NCI-H1436 treated with DMSO at 0.1 percent for 48 hours (cell line): Measurements from ENCODE around the gene MCM3AP.
A peak's percentile ranks its signal among the peaks of the same experiment; 100 is the strongest.
"Not testable (repeated sequence)": the region's sequence is repeated elsewhere in the genome, so short reads cannot be mapped to it uniquely, and the experiment has no call there.

Experiments
- DNase-seq: peaks from one replicate; lab custom pipeline; 2025; lab: John Stamatoyannopoulos, UW

MCM3AP gene

GRCh38 chr21:46311568-46311967 is 26.2 kb upstream of the MCM3AP start:
- DNase-seq: no peak

GRCh38 chr21:46310260-46310659 is 24.8 kb upstream of the MCM3AP start:
- DNase-seq: not testable (repeated sequence)

GRCh38 chr21:46308431-46308830 is 23.0 kb upstream of the MCM3AP start:
- DNase-seq: no peak

- no peak for DNase-seq
Observed at GRCh38 chr21:46307625-46308024, 22.2 kb upstream of the MCM3AP start.

- no peak for DNase-seq
Observed at GRCh38 chr21:46304955-46305354, 19.5 kb upstream of the MCM3AP start.

GRCh38 chr21:46304437-46304836 is 19.0 kb upstream of the MCM3AP start:
- no peak for DNase-seq

GRCh38 chr21:46301759-46302158 is 16.3 kb upstream of the MCM3AP start:
- DNase-seq: no peak

GRCh38 chr21:46299167-46299566 is 13.8 kb upstream of the MCM3AP start:
- no peak for DNase-seq

- no peak for DNase-seq
Observed at GRCh38 chr21:46297338-46298271, 12.2 kb upstream of the MCM3AP start.

GRCh38 chr21:46295996-46296752 is 10.8 kb upstream of the MCM3AP start:
- DNase-seq: no peak

GRCh38 chr21:46295177-46295770 is 9.9 kb upstream of the MCM3AP start:
- DNase-seq: no peak

- no peak for DNase-seq
Observed at GRCh38 chr21:46294647-46295176, 9.3 kb upstream of the MCM3AP start.

GRCh38 chr21:46291561-46291960 is 6.2 kb upstream of the MCM3AP start:
- DNase-seq: no peak

- no peak for DNase-seq
Observed at GRCh38 chr21:46289655-46290179, 4.3 kb upstream of the MCM3AP start.

GRCh38 chr21:46287541-46287940 is 2.1 kb upstream of the MCM3AP start:
- DNase-seq: no peak

- no peak for DNase-seq
Observed at GRCh38 chr21:46286648-46287002, 1.2 kb upstream of the MCM3AP start.

GRCh38 chr21:46285761-46286647 is 593 bp upstream of the MCM3AP start, which contains the start of gene YBEY:
Gene YBEY (plus strand): TSS chr21:46286342. CDS start chr21:46286914, 572 bp downstream.
- peak; percentile 25 for DNase-seq

- no peak for DNase-seq
Observed at GRCh38 chr21:46284733-46285132, 678 bp downstream of the MCM3AP start.

GRCh38 chr21:46284077-46284644 is 1.2 kb downstream of the MCM3AP start:
- DNase-seq: no peak

- no peak for DNase-seq
Observed at GRCh38 chr21:46274797-46275390, 10.5 kb downstream of the MCM3AP start.
